ENCODE results near the gene TMEM178B. TPM values are rescaled to one million over a fixed set of nuclear protein-coding genes. Genes with fewer than 3 reads are reported as not detected.
A peak's percentile ranks its signal among the peaks of the same experiment; 100 is the strongest.

The TMEM178B gene
- total and polyA plus RNA-seq, 9 of the 15 experiments (the other 6 are each of a cell fraction or from before 2014, with no cell fraction given) = under 0.01 to 0.03 (median 0.01) TPM; not detected in 5

- no peak overlapping the region for H3K9ac ChIP-seq (ENCODE audit: insufficient read depth in 1 of 2, low read depth in 2 of 2, low read length in 2 of 2)
- DNase-seq (ENCODE audit: extremely low read depth in 1 of 4, low spot score in 3 of 4) (no peak), FAIRE-seq (no peak), ATAC-seq (no peak)
- no peaks in the 10 kb centered on the region for H3K9me3 ChIP-seq (replicated peaks; ENCODE audit: control insufficient read depth, insufficient read depth, low read depth, low read length)
- no TSS peak for BruUV-seq (replicated peaks)
- no peaks in the 10 kb centered on the region for H3K36me3 ChIP-seq (ENCODE audit: control insufficient read depth, insufficient read depth, low read length)
- ChIA-PET POLR2A (interaction anchor here (0.8 kb wide), 1 partner anchor 13 kb away, joined by 3 read pairs; no protein-coding TSS in a partner anchor), CTCF (ENCODE audit: low intra/inter-chr PET ratio) (no interaction called here)
- H3K9me1 ChIP-seq (ENCODE audit: control insufficient read depth, insufficient read depth, low read length) = no peaks in the 10 kb centered on the region
- TF ChIP-seq ZNF507 (tag; conservative IDR thresholded peaks at IDR 0.05) (peak; percentile 90), ARID1B (IDR thresholded peaks at IDR 0.05) (no peak), ZNF586 (CRISPR knock-in tag; conservative IDR thresholded peaks at IDR 0.05) (no peak), ZFPM2 (CRISPR knock-in tag; IDR thresholded peaks at IDR 0.05) (no peak)
- no peaks in the 10 kb centered on the region for H3K79me2 ChIP-seq (ENCODE audit: control insufficient read depth, insufficient read depth, low read length)
- H3K4me1 ChIP-seq (replicated peaks in 1 of 2; ENCODE audit: control insufficient read depth in 2 of 2, insufficient read depth in 2 of 2, low read length in 2 of 2) = no peaks in the 10 kb centered on the region
- in situ Hi-C loops (cut with MboI) (no loop called here), intact Hi-C loops (cut with micrococcal nuclease) (loop anchor here (10.0 kb wide), 1 partner anchor 397 kb away; no protein-coding TSS in a partner anchor)
- 2% methylated on average over 2 of the region's 2 CpGs for WGBS (ENCODE audit: insufficient coverage, low coverage, missing lambda C conversion rate)
- peaks cover 0 to 7% of the 10 kb centered on the region in 2 experiments; a peak in 2 of 5 replicates for H3K27me3 ChIP-seq (ENCODE audit: control insufficient read depth in 2 of 2, insufficient read depth in 2 of 2, low read length in 2 of 2)
- H3K4me2 ChIP-seq (ENCODE audit: insufficient read depth, low read length) = no peak overlapping the region
- no peaks in the 10 kb centered on the region for H4K20me1 ChIP-seq (replicated peaks; ENCODE audit: control insufficient read depth, insufficient read depth, low read length)
- H3K27ac ChIP-seq (ENCODE audit: extremely low read depth, low read depth, low read length) = no peak overlapping the region
- no peak overlapping the region for H2AFZ ChIP-seq (ENCODE audit: low read depth, low read length)
- H3K4me3 ChIP-seq = no peak overlapping the region
Measured at GRCh38 chr7:141257597-141257996, 183.7 kb downstream of the TMEM178B start.

- no peaks in the 10 kb centered on the region for H4K20me1 ChIP-seq (replicated peaks; ENCODE audit: control insufficient read depth, insufficient read depth, low read length)
- no peaks in the 10 kb centered on the region for H3K9me1 ChIP-seq (ENCODE audit: control insufficient read depth, insufficient read depth, low read length)
- H3K36me3 ChIP-seq (ENCODE audit: control insufficient read depth, insufficient read depth, low read length) = no peaks in the 10 kb centered on the region
- WGBS (ENCODE audit: insufficient coverage, low coverage, missing lambda C conversion rate) = under 1% methylated on average over 5 of the region's 5 CpGs
- no TSS peak for BruUV-seq (replicated peaks)
- ATAC-seq = no peak
- no peak overlapping the region for H2AFZ ChIP-seq (ENCODE audit: low read depth, low read length)
- H3K9ac ChIP-seq (ENCODE audit: insufficient read depth in 1 of 2, low read depth in 2 of 2, low read length in 2 of 2) = no peak overlapping the region
- H3K27ac ChIP-seq (ENCODE audit: extremely low read depth, low read depth, low read length) = no peak overlapping the region
- H3K27me3 ChIP-seq (ENCODE audit: control insufficient read depth in 2 of 2, insufficient read depth in 2 of 2, low read length in 2 of 2) = peaks cover 0 to 7% of the 10 kb centered on the region in 2 experiments; a peak in 2 of 5 replicates
- FAIRE-seq = peak; percentile 51
- intact Hi-C loops (cut with micrococcal nuclease) (loop anchor here (10.0 kb wide), 1 partner anchor 396 kb away; no protein-coding TSS in a partner anchor), in situ Hi-C loops (cut with MboI) (no loop called here)
- no peak overlapping the region for H3K4me3 ChIP-seq
- no peak for DNase-seq (ENCODE audit: extremely low read depth in 1 of 4, low spot score in 3 of 4)
- H3K9me3 ChIP-seq (replicated peaks; ENCODE audit: control insufficient read depth, insufficient read depth, low read depth, low read length) = no peaks in the 10 kb centered on the region
- H3K4me2 ChIP-seq (ENCODE audit: insufficient read depth, low read length) = no peak overlapping the region
- H3K79me2 ChIP-seq (ENCODE audit: control insufficient read depth, insufficient read depth, low read length) = no peaks in the 10 kb centered on the region
- ChIA-PET CTCF (ENCODE audit: low intra/inter-chr PET ratio) (no interaction called here), POLR2A (no interaction called here)
- H3K4me1 ChIP-seq (replicated peaks in 1 of 2; ENCODE audit: control insufficient read depth in 2 of 2, insufficient read depth in 2 of 2, low read length in 2 of 2) = no peaks in the 10 kb centered on the region
- TF ChIP-seq HCFC1 (IDR thresholded peaks at IDR 0.05; ENCODE audit: low read depth, low read length) = no peak
Measured at GRCh38 chr7:141258559-141258958, 184.7 kb downstream of the TMEM178B start.
